PC-3 (cell line): ENCODE measurements around the gene LACC1. TPM values are rescaled to one million over a fixed set of nuclear protein-coding genes. Genes with fewer than 3 reads are reported as not detected.

Source experiments
- ATAC-seq: fragments of 200-7000 bp; cut with Tn5 transposase; 2 replicates; pipeline ENCODE4 v1.9.1; 2020; ENCODE audit warnings: mild to moderate bottlenecking, moderate library complexity
- BruUV-seq: library from RNA; stranded (reverse); fragments of 400-500 nt; replicated peaks from 2 replicates; lab custom pipeline; 2021; lab: Mats Ljungman, UMichigan
- CTCF ChIA-PET: fragments of 300-600 bp; sonication (Branson Sonifier 250); formaldehyde crosslinking; loops from one replicate; lab custom pipeline; 2022; ENCODE audit warnings: antibody characterized with exemption; lab: Charles Lee
- POLR2A ChIA-PET: fragments of 300-600 bp; sonication (Branson Sonifier 250); formaldehyde crosslinking; loops from one replicate; lab custom pipeline; 2022; ENCODE audit warnings: antibody characterized with exemption; ENCODE audit not compliant: unreplicated experiment; lab: Charles Lee
- DNase-seq: peaks from one replicate; pipeline ENCODE4 v3.0.0-alpha.2; 2015
- H2AFZ ChIP-seq: fragments of 300-600 bp; sonication (generic); 2 replicates; pipeline ENCODE4 v1.6.0; 2016; ENCODE audit warnings: antibody characterized with exemption, low read length
- H3F3A ChIP-seq: fragments of 300-600 bp; sonication (generic); one replicate; pipeline ENCODE4 v1.6.0; 2017; ENCODE audit warnings: antibody characterized with exemption, low read length, control low read depth, mild to moderate bottlenecking; ENCODE audit not compliant: unreplicated experiment
- H3K27ac ChIP-seq: fragments of 300-600 bp; sonication (generic); 2 replicates; pipeline ENCODE4 v1.5.1; 2016; ENCODE audit warnings: mild to moderate bottlenecking, low read length
- H3K27me3 ChIP-seq: fragments of 300-600 bp; sonication (generic); 2 replicates; pipeline ENCODE4 v1.6.1; 2016; ENCODE audit warnings: low read length, mixed read lengths
- H3K36me3 ChIP-seq: fragments of 300-600 bp; sonication (generic); 2 replicates; pipeline ENCODE4 v1.6.1; 2016; ENCODE audit warnings: low read depth, mixed run types, low read length, mixed read lengths
- H3K4me1 ChIP-seq: fragments of 300-600 bp; sonication (generic); 2 replicates; pipeline ENCODE4 v1.5.1; 2016; ENCODE audit warnings: low read length; ENCODE audit not compliant: insufficient read depth
- H3K4me2 ChIP-seq: fragments of 300-600 bp; sonication (generic); 2 replicates; pipeline ENCODE4 v1.6.0; 2016; ENCODE audit warnings: low read length
- H3K4me3 ChIP-seq: fragments of 300-600 bp; sonication (generic); 2 replicates; pipeline ENCODE4 v1.5.1; 2016; ENCODE audit warnings: mild to moderate bottlenecking, low read length, mixed read lengths
- H3K79me2 ChIP-seq: fragments of 300-600 bp; sonication (generic); 2 replicates; pipeline ENCODE4 v1.6.1; 2017; ENCODE audit warnings: low read length, mixed read lengths
- H3K9ac ChIP-seq: fragments of 300-600 bp; sonication (generic); 2 replicates; pipeline ENCODE4 v1.6.0; 2016; ENCODE audit warnings: mild to moderate bottlenecking, low read length
- H3K9me2 ChIP-seq: fragments of 300-600 bp; sonication (generic); replicated peaks from 2 replicates; pipeline ENCODE4 v1.6.1; 2016; ENCODE audit warnings: mixed run types, low read length, mixed read lengths
- H3K9me3 ChIP-seq: fragments of 300-600 bp; sonication (generic); 2 replicates; pipeline ENCODE4 v1.6.1; 2016; ENCODE audit warnings: low read length, mixed read lengths
- H4K20me1 ChIP-seq: fragments of 300-600 bp; sonication (generic); 2 replicates; pipeline ENCODE4 v1.6.1; 2016; ENCODE audit warnings: low read length, mixed read lengths
- EZH2 ChIP-seq: fragments of 300-600 bp; sonication (generic); IDR thresholded peaks from one replicate; pipeline ENCODE4 v1.6.1; 2017; ENCODE audit warnings: antibody characterized with exemption, mild to moderate bottlenecking, low read length; ENCODE audit not compliant: unreplicated experiment
- EZH2phosphoT487 ChIP-seq: fragments of 300-600 bp; sonication (generic); IDR thresholded peaks from 2 replicates; pipeline ENCODE4 v1.6.1; 2018; ENCODE audit warnings: mild to moderate bottlenecking, antibody characterized with exemption, low read length, borderline replicate concordance
- intact Hi-C: fragments of 100-400 bp; cut with micrococcal nuclease; formaldehyde crosslinking; loops from 2 replicates; pipeline ENCODE4 v1.9.0; 2023
- total RNA-seq: library from RNA; depleted of rRNA; stranded (reverse); fragments of >200 nt; gene quantifications from 2 replicates; pipeline ENCODE4 v1.2.3, GENCODE V29; 2014
- TF ChIP-seq, protein P1 (sequence below): fragments of 300-600 bp; sonication (generic); conservative IDR thresholded peaks from 2 replicates; pipeline ENCODE4 v1.5.1; 2017; ENCODE audit warnings: antibody characterized with exemption, low read depth, mild to moderate bottlenecking, low read length

The LACC1 gene
- total RNA-seq, 1 experiment from 2014 or later: 1.2 TPM

GRCh38 chr13:43877326-43877725 is 2.4 kb upstream of the LACC1 start:
- intact Hi-C loops: loop anchor here (5.0 to 10.0 kb wide), 3 partner anchors 573 to 790 kb away; no protein-coding TSS in a partner anchor
- peaks cover 45% of the 10 kb centered on the region for H3K4me1 ChIP-seq
- no peak for DNase-seq
- ChIA-PET POLR2A (no interaction called here), CTCF (no interaction called here)
- H4K20me1 ChIP-seq: no peaks in the 10 kb centered on the region
- TF ChIP-seq, protein P1, sequence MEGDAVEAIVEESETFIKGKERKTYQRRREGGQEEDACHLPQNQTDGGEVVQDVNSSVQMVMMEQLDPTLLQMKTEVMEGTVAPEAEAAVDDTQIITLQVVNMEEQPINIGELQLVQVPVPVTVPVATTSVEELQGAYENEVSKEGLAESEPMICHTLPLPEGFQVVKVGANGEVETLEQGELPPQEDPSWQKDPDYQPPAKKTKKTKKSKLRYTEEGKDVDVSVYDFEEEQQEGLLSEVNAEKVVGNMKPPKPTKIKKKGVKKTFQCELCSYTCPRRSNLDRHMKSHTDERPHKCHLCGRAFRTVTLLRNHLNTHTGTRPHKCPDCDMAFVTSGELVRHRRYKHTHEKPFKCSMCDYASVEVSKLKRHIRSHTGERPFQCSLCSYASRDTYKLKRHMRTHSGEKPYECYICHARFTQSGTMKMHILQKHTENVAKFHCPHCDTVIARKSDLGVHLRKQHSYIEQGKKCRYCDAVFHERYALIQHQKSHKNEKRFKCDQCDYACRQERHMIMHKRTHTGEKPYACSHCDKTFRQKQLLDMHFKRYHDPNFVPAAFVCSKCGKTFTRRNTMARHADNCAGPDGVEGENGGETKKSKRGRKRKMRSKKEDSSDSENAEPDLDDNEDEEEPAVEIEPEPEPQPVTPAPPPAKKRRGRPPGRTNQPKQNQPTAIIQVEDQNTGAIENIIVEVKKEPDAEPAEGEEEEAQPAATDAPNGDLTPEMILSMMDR: no peak
- no peak for TF ChIP-seq EZH2phosphoT487
- TF ChIP-seq EZH2: no peak
- H2AFZ ChIP-seq: no peak overlapping the region
- H3K36me3 ChIP-seq: no peaks in the 10 kb centered on the region
- H3K9ac ChIP-seq: no peak overlapping the region
- ATAC-seq: no peak
- H3F3A ChIP-seq: no peaks in the 10 kb centered on the region
- BruUV-seq: no TSS peak
- 0 out of 2 replicates have a peak overlapping the region, but pooled peaks have one; percentile 40 for H3K27ac ChIP-seq
- H3K4me3 ChIP-seq: no peak overlapping the region
- no peaks in the 10 kb centered on the region for H3K9me2 ChIP-seq
- no peaks in the 10 kb centered on the region for H3K9me3 ChIP-seq
- no peaks in the 10 kb centered on the region for H3K27me3 ChIP-seq
- peak overlapping the region; percentile 99; the same call in 1 of the 2 replicates for H3K4me2 ChIP-seq
- peaks cover 18% of the 10 kb centered on the region for H3K79me2 ChIP-seq

- ChIA-PET POLR2A (no interaction called here), CTCF (no interaction called here)
- H3K27ac ChIP-seq: no peak overlapping the region
- TF ChIP-seq, protein P1: no peak
- TF ChIP-seq EZH2 (no peak), EZH2phosphoT487 (no peak)
- no peak for ATAC-seq
- H3K36me3 ChIP-seq: no peaks in the 10 kb centered on the region
- no peaks in the 10 kb centered on the region for H4K20me1 ChIP-seq
- H3K4me3 ChIP-seq: 0 out of 2 replicates have a peak overlapping the region, but pooled peaks have one; percentile 70
- H3K27me3 ChIP-seq: no peaks in the 10 kb centered on the region
- no peaks in the 10 kb centered on the region for H3K9me2 ChIP-seq
- DNase-seq: no peak
- no peak overlapping the region for H3K9ac ChIP-seq
- H3K4me1 ChIP-seq: peaks cover 45% of the 10 kb centered on the region
- no TSS peak for BruUV-seq
- no peak overlapping the region for H2AFZ ChIP-seq
- H3F3A ChIP-seq: no peaks in the 10 kb centered on the region
- H3K9me3 ChIP-seq: no peaks in the 10 kb centered on the region
- H3K79me2 ChIP-seq: peaks cover 18% of the 10 kb centered on the region
- intact Hi-C loops: loop anchor here (2.0 to 10.0 kb wide), 4 partner anchors 73 to 790 kb away; no protein-coding TSS in a partner anchor
- H3K4me2 ChIP-seq: peak overlapping the region; percentile 99; the same call in 1 of the 2 replicates
Observed at GRCh38 chr13:43877766-43878165, 1.9 kb upstream of the LACC1 start.
